Gastroesophageal sphincter (tissue), 4 donors: Measurements from ENCODE around the gene CLEC4G. TPM values are rescaled to one million over a fixed set of nuclear protein-coding genes. Genes with fewer than 3 reads are reported as not detected.

Experiments
- ATAC-seq: fragments of 150-250 bp; one replicate; pipeline ENCODE4 v1.9.1; 2016; ENCODE audit warnings: mild to moderate bottlenecking, moderate library complexity
- H3K27ac ChIP-seq, 4 donors: fragments of 200-600 bp; sonication (generic) in 3 of 4; 1 replicate in 3 of 4; 2 replicates in 1 of 4; pipeline ENCODE4 v1.5.1; 2016 to 2019
- H3K27me3 ChIP-seq: fragments of 200-600 bp; sonication (generic); one replicate; pipeline ENCODE4 v1.5.1; 2019
- H3K36me3 ChIP-seq, 2 donors: fragments of 200-600 bp; sonication (generic); one replicate each; pipeline ENCODE4 v1.5.1; 2019; ENCODE audit warnings: control low read depth in 1 of 2
- H3K4me1 ChIP-seq, 3 donors: fragments of 200-600 bp; sonication (generic); 1 replicate in 2 of 3; 2 replicates in 1 of 3; pipeline ENCODE4 v1.5.1; 2016 to 2019; ENCODE audit warnings: control low read depth in 2 of 3
- H3K4me3 ChIP-seq, 2 donors: fragments of 200-600 bp; sonication (generic); one replicate each; pipeline ENCODE4 v1.5.1; 2019; ENCODE audit warnings: mild to moderate bottlenecking in 1 of 2, moderate library complexity in 1 of 2
- H3K9me3 ChIP-seq, 3 donors: fragments of 200-600 bp; sonication (generic); one replicate each; pipeline ENCODE4 v1.5.1; 2017 to 2019; ENCODE audit warnings: control low read depth in 2 of 3
- EP300 ChIP-seq: sonication (generic); formaldehyde crosslinking; IDR thresholded peaks from one replicate; pipeline ENCODE4 v1.6.1; 2017; ENCODE audit warnings: antibody characterized with exemption, mild to moderate bottlenecking
- POLR2A ChIP-seq, 2 donors: fragments of 450-650 bp; IDR thresholded peaks; one replicate each; pipeline ENCODE4 v1.6.1; 2017; ENCODE audit warnings: antibody characterized with exemption in 2 of 2, mild to moderate bottlenecking in 2 of 2, moderate library complexity in 1 of 2
- POLR2AphosphoS5 ChIP-seq: sonication (generic); formaldehyde crosslinking; IDR thresholded peaks from one replicate; pipeline ENCODE4 v1.6.1; 2017; ENCODE audit warnings: antibody characterized with exemption
- WGBS, 2 donors: methylation state at CpG; one replicate each; pipeline ENCODE4 v1.1.5; 2018; ENCODE audit warnings: low coverage in 1 of 2; 5-methylcytosine and 5-hydroxymethylcytosine counted together
- total RNA-seq, 4 donors: library from RNA; depleted of rRNA; stranded (reverse); fragments of >200 nt; gene quantifications; one replicate each; pipeline ENCODE4 v1.1.0, GENCODE V29; 2016
- TF ChIP-seq, protein P1 (sequence below), 4 experiments: fragments of 200-600 bp in 2 of 4; fragments of 450-650 bp in 2 of 4; sonication (generic) in 1 of 4; IDR thresholded peaks; one replicate each; pipeline ENCODE4 v1.5.1; 2017 to 2019; ENCODE audit warnings: antibody characterized with exemption in 4 of 4, mild to moderate bottlenecking in 2 of 4, moderate library complexity in 2 of 4

Gene CLEC4G
- total RNA-seq, 4 donors from 2014 or later, result 1.1 to 6.8 (median 5.5) TPM; not detected in 1

DNA sequence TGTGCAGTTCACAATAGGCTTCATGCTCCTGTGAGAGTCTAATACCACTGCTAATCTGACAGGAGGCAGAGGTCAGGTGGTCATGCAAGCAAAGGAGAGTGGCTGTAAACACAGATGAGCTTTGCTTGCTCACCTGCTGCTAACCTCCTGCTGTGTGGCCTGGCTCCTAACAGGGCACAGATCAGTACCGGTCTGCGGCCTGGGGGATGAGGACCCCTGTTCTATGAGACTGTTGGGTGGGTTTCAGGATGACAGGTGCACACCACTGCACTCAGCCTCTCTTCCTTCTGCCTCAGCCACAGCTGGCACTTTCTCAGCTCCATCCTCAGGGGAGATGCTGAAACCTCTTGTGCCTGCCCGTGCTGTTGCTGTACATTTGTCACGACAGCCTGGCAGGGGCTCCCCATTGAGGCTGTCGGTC is 9.7 kb downstream of the CLEC4G start:
- Histone ChIP-seq H3K4me3 (no peak overlapping the region), H3K9me3 (peaks cover 0 to 4% (median 0%) of the 10 kb centered on the region in 3 donors), H3K27ac (no peak overlapping the region), H3K4me1 (no peaks in the 10 kb centered on the region), H3K36me3 (no peaks in the 10 kb centered on the region), H3K27me3 (peaks cover 84% of the 10 kb centered on the region)
- WGBS, 2 donors, result 40% methylated on average over 2 of the region's 5 CpGs; no CpG with 5 or more reads in 1 of the 2 donors
- TF ChIP-seq POLR2A (IDR thresholded peaks at IDR 0.05) (no peak), POLR2AphosphoS5 (no peak), EP300 (no peak)
- TF ChIP-seq, protein P1, sequence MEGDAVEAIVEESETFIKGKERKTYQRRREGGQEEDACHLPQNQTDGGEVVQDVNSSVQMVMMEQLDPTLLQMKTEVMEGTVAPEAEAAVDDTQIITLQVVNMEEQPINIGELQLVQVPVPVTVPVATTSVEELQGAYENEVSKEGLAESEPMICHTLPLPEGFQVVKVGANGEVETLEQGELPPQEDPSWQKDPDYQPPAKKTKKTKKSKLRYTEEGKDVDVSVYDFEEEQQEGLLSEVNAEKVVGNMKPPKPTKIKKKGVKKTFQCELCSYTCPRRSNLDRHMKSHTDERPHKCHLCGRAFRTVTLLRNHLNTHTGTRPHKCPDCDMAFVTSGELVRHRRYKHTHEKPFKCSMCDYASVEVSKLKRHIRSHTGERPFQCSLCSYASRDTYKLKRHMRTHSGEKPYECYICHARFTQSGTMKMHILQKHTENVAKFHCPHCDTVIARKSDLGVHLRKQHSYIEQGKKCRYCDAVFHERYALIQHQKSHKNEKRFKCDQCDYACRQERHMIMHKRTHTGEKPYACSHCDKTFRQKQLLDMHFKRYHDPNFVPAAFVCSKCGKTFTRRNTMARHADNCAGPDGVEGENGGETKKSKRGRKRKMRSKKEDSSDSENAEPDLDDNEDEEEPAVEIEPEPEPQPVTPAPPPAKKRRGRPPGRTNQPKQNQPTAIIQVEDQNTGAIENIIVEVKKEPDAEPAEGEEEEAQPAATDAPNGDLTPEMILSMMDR (IDR thresholded peaks at IDR 0.05), result no peak
- ATAC-seq, result no peak

DNA sequence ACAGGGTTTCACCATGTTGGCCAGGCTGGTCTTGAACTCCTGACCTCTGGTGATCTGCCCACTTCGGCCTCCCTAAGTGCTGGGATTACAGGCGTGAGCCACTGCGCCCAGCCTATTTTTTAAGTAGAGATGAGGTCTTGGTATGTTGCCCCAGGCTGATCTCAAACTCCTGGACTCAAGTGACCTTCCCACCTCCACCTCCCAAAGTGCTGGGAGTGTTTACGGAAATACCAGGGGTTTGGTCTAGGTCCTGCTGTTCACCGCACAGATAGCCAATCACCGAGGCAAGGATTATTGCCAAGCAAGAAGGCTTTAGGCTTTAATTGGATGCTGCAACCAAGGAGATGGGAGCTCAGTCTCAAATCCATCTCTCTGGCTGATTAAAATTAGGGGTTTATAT is 11.6 kb downstream of the CLEC4G start:
- Histone ChIP-seq H3K27ac (no peak overlapping the region), H3K9me3 (peaks cover 0 to 15% (median 0%) of the 10 kb centered on the region in 3 donors), H3K27me3 (peaks cover 69% of the 10 kb centered on the region), H3K4me3 (no peak overlapping the region), H3K4me1 (no peaks in the 10 kb centered on the region), H3K36me3 (no peaks in the 10 kb centered on the region)
- no peak for ATAC-seq
- 67% methylated on average over 2 of the region's 6 CpGs; no CpG with 5 or more reads in 1 of the 2 donors for WGBS, 2 donors
- no peak for TF ChIP-seq POLR2A (IDR thresholded peaks at IDR 0.05)
- TF ChIP-seq POLR2AphosphoS5, result no peak
- TF ChIP-seq, protein P1 (IDR thresholded peaks at IDR 0.05), result no peak
- TF ChIP-seq EP300, result no peak

DNA sequence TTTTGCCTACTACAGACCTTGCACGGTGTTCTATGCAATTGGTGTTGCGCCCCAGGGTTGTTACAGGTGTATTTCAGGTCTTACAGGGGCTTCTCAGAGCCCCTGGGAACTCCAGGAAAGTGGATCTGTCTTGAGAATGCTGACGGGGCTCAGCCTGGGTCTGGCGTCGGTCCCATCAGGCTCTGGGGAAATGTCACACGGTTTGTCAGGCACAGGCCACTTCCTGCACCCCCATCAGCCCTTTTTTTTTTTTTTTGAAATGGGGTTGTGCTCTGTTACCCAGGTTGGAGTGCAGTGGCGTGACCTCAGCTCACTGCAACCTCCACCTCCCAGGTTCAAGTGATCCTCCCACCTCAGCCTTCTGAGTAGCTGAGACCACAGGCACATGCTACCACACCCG is 13.2 kb downstream of the CLEC4G start:
- no peak overlapping the region for H3K4me3 ChIP-seq
- ATAC-seq, result no peak
- WGBS, 2 donors, result 42% methylated on average over 6 of the region's 8 CpGs; no CpG with 5 or more reads in 1 of the 2 donors

DNA sequence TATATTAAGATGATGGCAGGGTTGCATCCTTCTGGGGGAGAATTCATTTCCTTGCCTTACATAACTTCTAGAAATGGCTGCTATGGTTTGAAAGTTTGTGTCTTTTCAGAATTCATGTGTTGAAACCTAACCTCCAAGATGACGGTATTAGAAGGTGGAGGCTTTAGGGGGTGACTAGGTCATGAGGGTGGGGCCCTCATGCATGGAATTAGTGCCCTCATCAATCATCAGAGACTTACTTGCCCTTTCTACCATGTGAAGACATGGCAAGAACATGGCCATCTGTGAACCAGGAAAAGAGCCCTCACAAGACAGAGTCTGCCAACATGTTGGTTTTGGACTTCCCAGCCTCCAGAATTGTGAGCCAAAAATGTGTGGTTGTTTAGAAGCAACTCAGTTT is 15.1 kb downstream of the CLEC4G start:
- 50 to 80% methylated on average over 1 of the region's 1 CpG for WGBS, 2 donors
- TF ChIP-seq, protein P1 (IDR thresholded peaks at IDR 0.05), result no peak
- H3K27ac ChIP-seq, result no peak overlapping the region
- no peaks in the 10 kb centered on the region for H3K36me3 ChIP-seq
- H3K27me3 ChIP-seq, result peaks cover 37% of the 10 kb centered on the region
- no peak overlapping the region for H3K4me3 ChIP-seq
- no peaks in the 10 kb centered on the region for H3K4me1 ChIP-seq
- no peak for ATAC-seq
- H3K9me3 ChIP-seq, result peaks cover 0 to 15% (median 0%) of the 10 kb centered on the region in 3 donors

More for the DNA sequence above, 13.2 kb downstream of the CLEC4G start:
- Histone ChIP-seq H3K4me1 (no peaks in the 10 kb centered on the region), H3K27me3 (peaks cover 53% of the 10 kb centered on the region), H3K36me3 (no peaks in the 10 kb centered on the region), H3K27ac (no peak overlapping the region), H3K9me3 (peaks cover 0 to 15% (median 0%) of the 10 kb centered on the region in 3 donors)
- TF ChIP-seq EP300 (no peak), POLR2A (IDR thresholded peaks at IDR 0.05) (no peak), POLR2AphosphoS5 (no peak)
- TF ChIP-seq, protein P1 (IDR thresholded peaks at IDR 0.05), result no peak

GRCh38 chr19:7715671-7716070 is 16.2 kb downstream of the CLEC4G start:
- no peak for ATAC-seq

More at GRCh38 chr19:7715671-7716070, 16.2 kb downstream of the CLEC4G start:
- Histone ChIP-seq H3K27me3 (peaks cover 33% of the 10 kb centered on the region), H3K27ac (no peak overlapping the region), H3K4me3 (no peak overlapping the region), H3K9me3 (peaks cover 0 to 15% (median 0%) of the 10 kb centered on the region in 3 donors), H3K36me3 (no peaks in the 10 kb centered on the region), H3K4me1 (no peaks in the 10 kb centered on the region)
- TF ChIP-seq EP300 (no peak), POLR2A (IDR thresholded peaks at IDR 0.05) (no peak), POLR2AphosphoS5 (no peak)
- TF ChIP-seq, protein P1 (IDR thresholded peaks at IDR 0.05), result no peak
- WGBS, 2 donors, result 27% methylated on average over 1 of the region's 1 CpG; no CpG with 5 or more reads in 1 of the 2 donors
